HG02981 (cell line): Measurements from ENCODE around the gene RAB29.
"Not testable (repeated sequence)": the region's sequence is repeated elsewhere in the genome, so short reads cannot be mapped to it uniquely, and the experiment has no call there.

Experiments
- ATAC-seq: cut with Tn5 transposase; IDR thresholded peaks from one replicate; pipeline ENCODE4 v1.9.1; 2021; ENCODE audit warnings: mild to moderate bottlenecking, moderate library complexity; ENCODE audit not compliant: unreplicated experiment

Gene RAB29

GRCh38 chr1:205775015-205775716, at the start of gene RAB29:
Gene RAB29, minus strand, starts transcription at chr1:205775482. Its CDS starts 526 bp downstream, at chr1:205774956.
- ATAC-seq, result peak; percentile 65

- no peak for ATAC-seq
Observed at GRCh38 chr1:205824180-205824579, 48.9 kb upstream of the RAB29 start.

GRCh38 chr1:205823260-205823659, 48.0 kb upstream of the RAB29 start:
- ATAC-seq, result not testable (repeated sequence)

GRCh38 chr1:205822397-205822796, 47.1 kb upstream of the RAB29 start:
- no peak for ATAC-seq

- no peak for ATAC-seq
Observed at GRCh38 chr1:205817988-205818387, 42.7 kb upstream of the RAB29 start.

- no peak for ATAC-seq
Observed at GRCh38 chr1:205817364-205817763, 42.1 kb upstream of the RAB29 start.

- no peak for ATAC-seq
Observed at GRCh38 chr1:205813755-205814058, 38.4 kb upstream of the RAB29 start.

GRCh38 chr1:205812878-205813754, 37.8 kb upstream of the RAB29 start, which contains the start of gene SLC41A1:
Gene SLC41A1, minus strand, starts transcription at chr1:205813198. Its CDS starts 2,757 bp downstream, at chr1:205810441.
- ATAC-seq, result peak; percentile 72

GRCh38 chr1:205812271-205812877, 37.1 kb upstream of the RAB29 start:
- no peak for ATAC-seq

GRCh38 chr1:205811660-205812059, 36.4 kb upstream of the RAB29 start:
- ATAC-seq, result no peak

- no peak for ATAC-seq
Observed at GRCh38 chr1:205810448-205811157, 35.3 kb upstream of the RAB29 start.

GRCh38 chr1:205809942-205810345, 34.7 kb upstream of the RAB29 start:
- ATAC-seq, result no peak

GRCh38 chr1:205809469-205809868, 34.2 kb upstream of the RAB29 start:
- ATAC-seq, result no peak

- ATAC-seq, result no peak
Observed at GRCh38 chr1:205805082-205805711, 29.9 kb upstream of the RAB29 start.

GRCh38 chr1:205804605-205805004, 29.3 kb upstream of the RAB29 start:
- no peak for ATAC-seq

GRCh38 chr1:205803986-205804385, 28.7 kb upstream of the RAB29 start:
- no peak for ATAC-seq

- ATAC-seq, result no peak
Observed at GRCh38 chr1:205802060-205802459, 26.8 kb upstream of the RAB29 start.

- ATAC-seq, result no peak
Observed at GRCh38 chr1:205800981-205801703, 25.9 kb upstream of the RAB29 start.

GRCh38 chr1:205800427-205800826, 25.1 kb upstream of the RAB29 start:
- no peak for ATAC-seq

- ATAC-seq, result no peak
Observed at GRCh38 chr1:205798577-205798976, 23.3 kb upstream of the RAB29 start.
